Hepatocyte (in vitro differentiated cells): ENCODE results near the gene GRAPL. TPM values are rescaled to one million over a fixed set of nuclear protein-coding genes. Genes with fewer than 3 reads are reported as not detected.
"Not testable (repeated sequence)": the region's sequence is repeated elsewhere in the genome, so short reads cannot be mapped to it uniquely, and the experiment has no call there.

Source experiments
- DNase-seq: peaks from one replicate; pipeline ENCODE4 v3.0.0-alpha.2; 2016; ENCODE audit warnings: low spot score
- H2AFZ ChIP-seq: fragments of 200-600 bp; sonication (generic); 2 replicates; pipeline ENCODE4 v1.6.0; 2016; ENCODE audit warnings: antibody characterized with exemption, mild to moderate bottlenecking
- H3K27ac ChIP-seq: fragments of 200-600 bp; sonication (generic); 2 replicates; pipeline ENCODE4 v1.5.1; 2016; ENCODE audit warnings: mild to moderate bottlenecking
- H3K27me3 ChIP-seq: fragments of 200-600 bp; sonication (generic); 2 replicates; pipeline ENCODE4 v1.6.1; 2016
- H3K36me3 ChIP-seq: fragments of 200-600 bp; sonication (generic); replicated peaks from 2 replicates; pipeline ENCODE4 v1.5.1; 2016; ENCODE audit warnings: low read depth; ENCODE audit not compliant: insufficient read depth
- H3K4me1 ChIP-seq: fragments of 200-600 bp; sonication (generic); 2 replicates; pipeline ENCODE4 v1.5.1; 2016; ENCODE audit warnings: mild to moderate bottlenecking, moderate library complexity; ENCODE audit not compliant: insufficient read depth
- H3K4me2 ChIP-seq: fragments of 200-600 bp; sonication (generic); 2 replicates; pipeline ENCODE4 v1.6.0; 2016
- H3K4me3 ChIP-seq: fragments of 200-600 bp; sonication (generic); 2 replicates; pipeline ENCODE4 v1.5.1; 2016; ENCODE audit warnings: mild to moderate bottlenecking
- H3K79me2 ChIP-seq: fragments of 200-600 bp; sonication (generic); 2 replicates; pipeline ENCODE4 v1.6.0; 2017; ENCODE audit warnings: mild to moderate bottlenecking
- H3K9me2 ChIP-seq: fragments of 200-600 bp; sonication (generic); replicated peaks from 2 replicates; pipeline ENCODE4 v1.6.0; 2017; ENCODE audit warnings: mild to moderate bottlenecking; ENCODE audit not compliant: insufficient read depth
- H3K9me3 ChIP-seq: fragments of 200-600 bp; sonication (generic); 2 replicates; pipeline ENCODE4 v1.5.1; 2016; ENCODE audit warnings: low read depth, mild to moderate bottlenecking
- H4K20me1 ChIP-seq: fragments of 200-600 bp; sonication (generic); 2 replicates; pipeline ENCODE4 v1.6.0; 2016; ENCODE audit warnings: mild to moderate bottlenecking; ENCODE audit not compliant: insufficient read depth, poor library complexity, severe bottlenecking
- WGBS: methylation state at CpG from one replicate; pipeline ENCODE4 v1.1.6; 2016; ENCODE audit warnings: low lambda C conversion rate; ENCODE audit errors: missing lambda C conversion rate; 5-methylcytosine and 5-hydroxymethylcytosine counted together
- polyA plus RNA-seq: library from polyadenylated mRNA; unstranded; fragments of >200 nt; fragmentation: Nextera tagmentation; extraction: Ambion mirVana; gene quantifications from 2 replicates; pipeline ENCODE4 v1.2.1, GENCODE V29; 2016
- total RNA-seq: library from RNA; depleted of rRNA; stranded (reverse); fragments of >200 nt; gene quantifications from 2 replicates; pipeline ENCODE4 v1.2.3, GENCODE V29; 2014

Gene GRAPL
- total and polyA plus RNA-seq, 2 experiments from 2014 or later = not detected

DNA sequence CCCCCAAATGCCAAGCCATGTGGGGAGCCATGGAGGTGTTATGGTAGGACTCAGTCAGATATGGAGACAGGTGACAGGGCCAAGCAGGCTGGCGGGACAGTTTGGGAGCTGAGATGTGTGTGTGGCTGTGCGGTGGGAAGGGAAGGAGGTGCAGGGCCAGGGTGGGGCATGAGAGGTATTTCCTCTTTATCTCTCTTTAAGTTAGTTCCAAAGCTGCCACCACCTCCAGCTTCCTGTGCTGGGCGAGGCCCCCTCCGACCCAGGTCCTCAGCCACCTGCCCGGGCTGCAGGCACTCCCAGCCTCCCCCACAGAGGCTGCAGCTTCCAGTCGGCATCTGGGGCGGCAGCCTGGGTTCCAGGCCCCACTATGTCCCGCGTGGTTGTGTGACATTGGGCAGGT lies 6.4 kb downstream of the GRAPL start:
- H3K4me2 ChIP-seq, H3K79me2 ChIP-seq, H3K9me3 ChIP-seq, H2AFZ ChIP-seq, H3K36me3 ChIP-seq, H3K4me3 ChIP-seq, H3K27ac ChIP-seq, H3K4me1 ChIP-seq, H3K9me2 ChIP-seq, DNase-seq, H4K20me1 ChIP-seq, H3K27me3 ChIP-seq: not testable (repeated sequence)
- WGBS = no CpG with 5 or more reads among the region's 9 CpGs

DNA sequence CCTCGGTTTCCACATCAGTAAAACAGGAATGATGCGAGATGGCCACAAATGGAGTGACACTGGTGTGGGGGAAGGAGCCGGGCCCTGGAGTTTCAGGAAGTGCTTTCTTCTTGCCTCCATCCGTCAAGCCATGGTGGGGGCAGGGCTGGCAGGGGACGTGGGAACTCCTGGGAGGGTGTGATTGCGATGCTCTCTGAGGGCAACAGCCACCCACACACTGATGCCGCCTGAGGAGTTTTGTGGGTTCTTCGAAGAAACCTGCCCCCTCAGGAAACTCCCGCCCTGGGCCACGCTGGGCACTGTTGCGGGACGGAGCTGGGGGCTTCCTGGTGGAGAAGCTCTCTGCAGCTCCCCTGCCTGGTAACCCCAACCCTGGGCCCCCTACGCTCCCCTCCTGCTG lies 8.0 kb downstream of the GRAPL start:
- H4K20me1 ChIP-seq, H2AFZ ChIP-seq, H3K79me2 ChIP-seq, H3K27me3 ChIP-seq, H3K27ac ChIP-seq, H3K4me1 ChIP-seq, DNase-seq, H3K9me2 ChIP-seq, H3K4me2 ChIP-seq, H3K9me3 ChIP-seq, H3K4me3 ChIP-seq, H3K36me3 ChIP-seq: not testable (repeated sequence)
- no CpG with 5 or more reads among the region's 13 CpGs for WGBS

DNA sequence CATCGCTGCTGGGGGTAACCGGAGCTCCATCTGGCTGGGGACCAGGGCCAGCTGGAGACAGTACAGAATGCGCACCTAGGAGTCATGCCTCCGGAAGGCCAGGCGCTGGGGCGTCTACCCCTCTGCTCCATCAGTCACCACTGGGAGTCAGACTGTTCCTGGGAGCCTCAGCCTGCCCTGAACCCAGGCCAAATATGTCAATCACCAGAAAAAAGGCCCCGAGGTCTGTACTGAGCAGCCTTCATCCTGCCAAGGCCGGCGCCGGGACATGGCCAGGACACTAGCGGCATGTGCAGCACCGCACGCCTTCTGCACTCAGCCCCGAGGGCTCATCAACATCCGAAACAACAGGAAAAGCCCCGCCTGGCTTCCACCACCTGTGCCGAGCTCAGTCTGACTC lies 8.7 kb downstream of the GRAPL start:
- not testable (repeated sequence) for H3K79me2 ChIP-seq, H3K9me3 ChIP-seq, H4K20me1 ChIP-seq, H3K9me2 ChIP-seq, H3K36me3 ChIP-seq, DNase-seq, H3K4me2 ChIP-seq, H3K27ac ChIP-seq, H3K27me3 ChIP-seq, H2AFZ ChIP-seq, H3K4me3 ChIP-seq, H3K4me1 ChIP-seq
- no CpG with 5 or more reads among the region's 17 CpGs for WGBS

DNA sequence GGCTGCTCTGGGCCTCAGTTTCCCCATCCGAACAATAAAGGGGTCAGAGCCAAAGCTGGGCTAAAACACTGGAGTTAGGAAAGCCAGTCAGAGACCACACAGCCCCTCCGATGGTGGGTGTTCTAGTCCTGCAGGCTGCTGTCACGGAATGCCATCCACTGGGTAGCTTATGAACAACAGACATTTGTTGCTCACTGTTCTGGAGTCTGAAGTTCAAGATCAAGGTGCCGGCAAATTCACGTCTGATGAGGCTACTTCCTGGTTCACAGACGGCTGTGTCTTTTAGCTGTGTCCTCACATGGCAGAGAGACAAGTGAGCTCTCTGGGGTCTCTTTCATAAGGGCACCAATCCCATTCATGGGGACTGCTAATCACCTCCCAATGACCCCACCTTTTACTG lies 9.2 kb downstream of the GRAPL start:
- not testable (repeated sequence) for H3K4me2 ChIP-seq, H2AFZ ChIP-seq, H3K9me3 ChIP-seq, H4K20me1 ChIP-seq, H3K79me2 ChIP-seq, H3K36me3 ChIP-seq, DNase-seq, H3K27ac ChIP-seq, H3K9me2 ChIP-seq, H3K4me1 ChIP-seq, H3K27me3 ChIP-seq, H3K4me3 ChIP-seq
- WGBS = 25% methylated on average over 1 of the region's 6 CpGs

DNA sequence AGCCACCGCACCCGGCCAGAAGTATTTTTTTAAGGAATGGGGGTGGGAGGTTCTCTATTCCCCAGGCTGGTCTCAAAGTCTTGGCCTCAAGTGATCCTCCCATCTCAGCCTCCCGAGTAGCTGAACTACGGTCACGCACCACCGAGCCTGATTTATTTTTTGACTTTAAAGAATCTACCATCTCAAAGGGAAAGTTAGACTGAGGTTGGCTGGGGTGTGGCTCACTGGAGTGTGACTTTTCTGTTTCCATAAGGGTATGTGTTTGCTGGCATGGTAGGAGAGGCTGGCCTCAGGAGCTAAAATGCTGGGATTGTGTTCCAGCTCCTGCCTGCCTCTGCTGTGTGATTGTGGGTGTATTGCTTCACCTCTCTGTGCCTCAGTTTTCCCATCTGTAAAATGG lies 10.6 kb downstream of the GRAPL start:
- H3K9me2 ChIP-seq, H3K79me2 ChIP-seq, H3K27me3 ChIP-seq, H2AFZ ChIP-seq, H3K36me3 ChIP-seq, DNase-seq, H3K27ac ChIP-seq, H3K4me1 ChIP-seq, H3K4me3 ChIP-seq, H3K9me3 ChIP-seq, H4K20me1 ChIP-seq, H3K4me2 ChIP-seq: not testable (repeated sequence)
- WGBS = no CpG with 5 or more reads among the region's 6 CpGs

DNA sequence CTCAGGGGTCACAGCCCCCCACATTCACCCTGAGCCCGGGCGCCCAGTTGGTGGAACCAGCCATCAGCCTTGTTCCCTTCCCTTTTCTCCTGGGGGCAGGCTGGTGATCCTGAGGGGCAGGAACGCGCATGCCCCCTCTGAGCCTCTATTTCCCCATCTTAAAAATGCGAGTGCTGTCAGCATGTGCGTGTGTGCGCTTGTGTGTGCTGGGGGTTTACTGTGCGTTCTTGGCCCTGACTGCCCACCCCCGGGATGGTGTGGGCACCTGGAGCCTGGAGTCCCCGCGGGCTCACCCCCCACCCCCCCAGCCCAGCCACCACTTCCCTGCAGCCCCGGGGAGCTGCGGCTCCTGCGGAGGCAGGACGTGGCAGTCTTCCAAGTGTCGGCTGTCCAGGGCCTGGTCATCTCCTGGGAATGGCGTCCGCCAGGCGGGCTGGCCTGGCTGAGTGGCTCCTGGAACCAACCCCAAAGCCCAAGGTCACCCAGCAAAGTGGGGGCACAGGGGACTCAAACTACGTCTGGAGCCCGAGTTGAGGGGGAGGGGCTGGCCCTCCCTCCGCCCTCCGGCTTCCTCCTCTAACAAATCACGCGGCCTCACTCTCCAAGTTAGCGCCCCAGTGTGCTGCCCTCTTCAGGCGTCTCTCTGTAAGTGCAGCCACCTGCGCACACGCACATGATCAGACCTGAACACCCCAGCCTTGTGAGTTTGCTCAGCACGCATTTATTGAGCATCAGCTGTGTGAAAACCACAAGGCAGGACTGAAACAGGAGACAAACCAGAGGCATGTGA lies 14.2 kb downstream of the GRAPL start:
- H3K9me3 ChIP-seq, DNase-seq, H3K27ac ChIP-seq, H3K27me3 ChIP-seq, H3K9me2 ChIP-seq, H3K36me3 ChIP-seq, H3K79me2 ChIP-seq, H3K4me2 ChIP-seq, H3K4me1 ChIP-seq, H2AFZ ChIP-seq, H4K20me1 ChIP-seq, H3K4me3 ChIP-seq: not testable (repeated sequence)
- WGBS = no CpG with 5 or more reads among the region's 30 CpGs
